ENCODE results near the gene TIA1. TPM values are rescaled to one million over a fixed set of nuclear protein-coding genes. Genes with fewer than 3 reads are reported as not detected.

TIA1 gene
- polyA plus RNA-seq, 3 donors, result 47.0 to 61.9 (median 48.7) TPM

DNA sequence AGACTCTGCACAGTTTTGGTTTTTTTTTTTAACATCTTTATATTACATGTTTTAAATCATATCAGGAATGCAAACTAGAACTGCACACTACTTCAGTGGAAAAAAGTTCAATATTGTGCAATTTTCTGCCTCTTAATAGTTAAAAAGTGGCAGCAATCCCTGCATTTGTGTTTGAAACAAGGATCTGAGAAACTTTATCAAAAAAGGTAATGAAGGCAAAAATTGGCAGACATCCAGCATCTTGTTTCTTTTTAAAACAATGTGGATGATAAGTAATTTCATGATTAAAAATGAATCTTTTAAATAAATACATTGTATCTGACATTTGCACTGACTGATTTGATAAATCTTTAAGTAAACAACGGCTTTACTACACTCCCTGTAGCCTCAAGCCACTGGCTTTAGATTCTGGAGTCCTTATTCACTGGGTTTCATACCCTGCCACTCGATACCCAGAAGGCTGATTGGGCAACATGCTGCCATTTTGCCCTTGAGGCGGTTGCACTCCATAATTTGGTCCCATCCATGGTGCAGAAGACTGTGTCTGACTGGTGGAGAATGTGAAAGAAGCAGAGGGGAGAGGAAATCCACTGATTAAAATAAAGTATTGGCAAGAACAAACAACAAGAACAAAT, 36.0 kb downstream of the TIA1 start:
- intact Hi-C loops (cut with micrococcal nuclease), result no loop called here
- no CpG with 5 or more reads among the region's 3 CpGs for WGBS (ENCODE audit: insufficient coverage)

DNA sequence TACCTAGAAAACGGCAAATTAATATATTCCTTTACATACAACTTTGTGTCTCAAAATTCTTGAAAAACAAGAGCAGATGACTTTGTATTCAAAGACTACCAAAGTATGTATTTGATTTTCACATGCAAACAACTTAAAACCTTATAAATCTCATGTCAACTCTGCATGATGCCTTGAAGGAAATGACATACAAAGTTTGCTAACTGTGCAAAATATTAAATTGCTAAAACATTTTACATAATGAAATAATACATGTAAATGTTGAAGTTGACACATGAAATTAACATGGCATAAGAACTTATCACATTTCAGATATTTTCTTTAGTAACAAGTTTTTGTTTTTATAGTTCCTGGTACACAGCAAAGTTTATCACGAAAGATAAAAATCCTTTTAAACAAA, 36.8 kb downstream of the TIA1 start:
- WGBS (ENCODE audit: insufficient coverage), result no CpG with 5 or more reads among the region's 2 CpGs
- H3K27ac Mint-ChIP-seq, result no peak overlapping the region
- no peak overlapping the region for H3K4me3 ChIP-seq (replicated peaks in 1 of 3; ENCODE audit: low read depth in 2 of 3, low read length in 3 of 3)

More for the DNA sequence above, 36.0 kb downstream of the TIA1 start:
- Mint-ChIP-seq H3K4me1 (no peaks in the 10 kb centered on the region), H3K4me3 (no peak overlapping the region), H3K27me3 (ENCODE audit: low read depth in 3 of 3) (no peaks in the 10 kb centered on the region), H3K27ac (peak overlapping the region in 1 of 7 donors; percentile 64), H3K36me3 (peaks cover 43 to 70% of the 10 kb centered on the region in 2 donors), H3K9me3 (no peaks in the 10 kb centered on the region)
- Histone ChIP-seq H4K20me1 (ENCODE audit: insufficient read depth, low read length) (no peaks in the 10 kb centered on the region), H2AFZ (ENCODE audit: insufficient read depth, low read depth, low read length, poor library complexity, severe bottlenecking) (no peak overlapping the region), H3K79me2 (ENCODE audit: insufficient read depth, low read length) (no peaks in the 10 kb centered on the region), H3K4me3 (replicated peaks in 1 of 3; ENCODE audit: low read depth in 2 of 3, low read length in 3 of 3) (no peak overlapping the region), H3K4me2 (replicated peaks; ENCODE audit: extremely low read depth, low read length, poor library complexity, severe bottlenecking) (no peak overlapping the region), H3K9ac (ENCODE audit: insufficient read depth, low read length, poor library complexity, severe bottlenecking) (no peak overlapping the region), H3K9me3 (replicated peaks in 1 of 2; ENCODE audit: control insufficient read depth in 1 of 2, insufficient read depth in 1 of 2, low read length in 2 of 2) (no peaks in the 10 kb centered on the region), H3K27me3 (ENCODE audit: control insufficient read depth in 2 of 2, insufficient read depth in 2 of 2, low read length in 2 of 2) (no peaks in the 10 kb centered on the region), H3K27ac (ENCODE audit: low read depth in 1 of 2, low read length in 2 of 2) (no peak overlapping the region), H3K4me1 (ENCODE audit: control insufficient read depth in 1 of 2, insufficient read depth in 2 of 2, low read length in 2 of 2) (no peaks in the 10 kb centered on the region), H3K36me3 (replicated peaks in 1 of 2; ENCODE audit: control insufficient read depth in 1 of 2, insufficient read depth in 2 of 2, low read length in 2 of 2) (peaks cover 58 to 85% of the 10 kb centered on the region in 2 donors)
- TF ChIP-seq, protein P1, sequence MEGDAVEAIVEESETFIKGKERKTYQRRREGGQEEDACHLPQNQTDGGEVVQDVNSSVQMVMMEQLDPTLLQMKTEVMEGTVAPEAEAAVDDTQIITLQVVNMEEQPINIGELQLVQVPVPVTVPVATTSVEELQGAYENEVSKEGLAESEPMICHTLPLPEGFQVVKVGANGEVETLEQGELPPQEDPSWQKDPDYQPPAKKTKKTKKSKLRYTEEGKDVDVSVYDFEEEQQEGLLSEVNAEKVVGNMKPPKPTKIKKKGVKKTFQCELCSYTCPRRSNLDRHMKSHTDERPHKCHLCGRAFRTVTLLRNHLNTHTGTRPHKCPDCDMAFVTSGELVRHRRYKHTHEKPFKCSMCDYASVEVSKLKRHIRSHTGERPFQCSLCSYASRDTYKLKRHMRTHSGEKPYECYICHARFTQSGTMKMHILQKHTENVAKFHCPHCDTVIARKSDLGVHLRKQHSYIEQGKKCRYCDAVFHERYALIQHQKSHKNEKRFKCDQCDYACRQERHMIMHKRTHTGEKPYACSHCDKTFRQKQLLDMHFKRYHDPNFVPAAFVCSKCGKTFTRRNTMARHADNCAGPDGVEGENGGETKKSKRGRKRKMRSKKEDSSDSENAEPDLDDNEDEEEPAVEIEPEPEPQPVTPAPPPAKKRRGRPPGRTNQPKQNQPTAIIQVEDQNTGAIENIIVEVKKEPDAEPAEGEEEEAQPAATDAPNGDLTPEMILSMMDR (IDR thresholded peaks at IDR 0.05), result no peak
- DNase-seq, result no peak

More for the DNA sequence above, 36.8 kb downstream of the TIA1 start:
- H3K79me2 ChIP-seq (ENCODE audit: insufficient read depth, low read length), result no peaks in the 10 kb centered on the region
- H4K20me1 ChIP-seq (ENCODE audit: insufficient read depth, low read length), result no peaks in the 10 kb centered on the region
- DNase-seq, result no peak
- no peaks in the 10 kb centered on the region for H3K4me1 Mint-ChIP-seq
- H3K27ac ChIP-seq (ENCODE audit: low read depth in 1 of 2, low read length in 2 of 2), result no peak overlapping the region
- intact Hi-C loops (cut with micrococcal nuclease), result no loop called here
- no peak overlapping the region for H2AFZ ChIP-seq (ENCODE audit: insufficient read depth, low read depth, low read length, poor library complexity, severe bottlenecking)
- TF ChIP-seq, protein P1 (IDR thresholded peaks at IDR 0.05), result no peak
- H3K27me3 ChIP-seq (ENCODE audit: control insufficient read depth in 2 of 2, insufficient read depth in 2 of 2, low read length in 2 of 2), result no peaks in the 10 kb centered on the region
- H3K36me3 Mint-ChIP-seq, result peaks cover 40 to 62% of the 10 kb centered on the region in 2 donors
- H3K4me2 ChIP-seq (replicated peaks; ENCODE audit: extremely low read depth, low read length, poor library complexity, severe bottlenecking), result no peak overlapping the region
- H3K27me3 Mint-ChIP-seq (ENCODE audit: low read depth in 3 of 3), result no peaks in the 10 kb centered on the region
- no peaks in the 10 kb centered on the region for H3K9me3 ChIP-seq (replicated peaks in 1 of 2; ENCODE audit: control insufficient read depth in 1 of 2, insufficient read depth in 1 of 2, low read length in 2 of 2)
- H3K9ac ChIP-seq (ENCODE audit: insufficient read depth, low read length, poor library complexity, severe bottlenecking), result no peak overlapping the region
- H3K4me1 ChIP-seq (ENCODE audit: control insufficient read depth in 1 of 2, insufficient read depth in 2 of 2, low read length in 2 of 2), result no peaks in the 10 kb centered on the region
- no peaks in the 10 kb centered on the region for H3K9me3 Mint-ChIP-seq
- no peak overlapping the region for H3K4me3 Mint-ChIP-seq
- peaks cover 50 to 78% of the 10 kb centered on the region in 2 donors for H3K36me3 ChIP-seq (replicated peaks in 1 of 2; ENCODE audit: control insufficient read depth in 1 of 2, insufficient read depth in 2 of 2, low read length in 2 of 2)

All from CD14-positive monocyte (primary cell).